CD4-positive, alpha-beta T cell treated with Interleukin-6 at 100 ng/mL for 8 hours (primary cell): ENCODE data around the gene CRYBG2.

Experiments
- DNase-seq: peaks from one replicate; pipeline ENCODE4 v3.0.0-alpha.2; 2020; ENCODE audit warnings: mixed read lengths, low spot score

Gene CRYBG2

GRCh38 chr1:26281091-26281958 lies 72.6 kb downstream of the CRYBG2 start:
- DNase-seq: no peak

GRCh38 chr1:26280333-26281042 lies 73.4 kb downstream of the CRYBG2 start:
- DNase-seq: peak; percentile 23

- peak; percentile 85 for DNase-seq
Observed at GRCh38 chr1:26279456-26280332, 74.2 kb downstream of the CRYBG2 start, which contains the start of gene SH3BGRL3. TSS of gene SH3BGRL3 (plus strand) at chr1:26280086. CDS start at chr1:26280156, 70 bp downstream.

GRCh38 chr1:26278724-26279455 lies 75.0 kb downstream of the CRYBG2 start:
- peak; percentile 33 for DNase-seq

- no peak for DNase-seq
Observed at GRCh38 chr1:26278303-26278702, 75.6 kb downstream of the CRYBG2 start.

GRCh38 chr1:26277719-26278118 lies 76.2 kb downstream of the CRYBG2 start:
- no peak for DNase-seq

- no peak for DNase-seq
Observed at GRCh38 chr1:26277261-26277661, 76.7 kb downstream of the CRYBG2 start.

GRCh38 chr1:26276432-26276838 lies 77.5 kb downstream of the CRYBG2 start:
- no peak for DNase-seq

GRCh38 chr1:26275580-26276431 lies 78.1 kb downstream of the CRYBG2 start:
- peak; percentile 84 for DNase-seq

- DNase-seq: no peak
Observed at GRCh38 chr1:26274801-26275425, 79.0 kb downstream of the CRYBG2 start.
